Upper lobe of left lung (tissue), 4 donors: Measurements from ENCODE around the gene TMEM132E.

Experiments used
- POLR2AphosphoS5 ChIP-seq, 2 donors: sonication (generic); formaldehyde crosslinking; IDR thresholded peaks; one replicate each; pipeline ENCODE4 v1.5.1; 2017; ENCODE audit warnings: antibody characterized with exemption in 2 of 2
- TF ChIP-seq, protein P1 (sequence below), 6 experiments: fragments of 450-650 bp in 4 of 6; fragments of 200-600 bp in 2 of 6; sonication (generic) in 2 of 6; IDR thresholded peaks; one replicate each; pipeline ENCODE4 v1.5.1; 2016 to 2019; ENCODE audit warnings: antibody characterized with exemption in 6 of 6

DNA sequence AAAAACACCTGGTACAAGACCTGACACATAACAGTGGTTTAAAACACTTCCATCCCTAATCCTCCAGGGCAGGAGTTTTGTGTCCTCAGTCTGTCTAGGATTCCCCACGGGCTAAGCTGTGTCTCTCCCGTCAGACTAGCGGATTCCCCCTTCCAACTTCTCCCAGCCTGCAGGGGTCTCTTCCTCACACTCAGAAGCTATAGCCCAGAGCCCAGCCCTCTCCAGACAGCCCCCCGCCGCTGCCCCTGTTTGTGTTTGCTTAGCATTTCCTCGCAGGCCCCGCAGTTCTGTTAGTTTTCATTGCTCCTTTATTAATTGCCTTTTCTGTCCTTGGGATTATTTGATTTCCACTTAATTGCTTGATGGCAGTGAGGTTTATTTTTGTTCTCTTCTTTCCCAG, 91.2 kb downstream of the TMEM132E start:
- TF ChIP-seq, protein P1, sequence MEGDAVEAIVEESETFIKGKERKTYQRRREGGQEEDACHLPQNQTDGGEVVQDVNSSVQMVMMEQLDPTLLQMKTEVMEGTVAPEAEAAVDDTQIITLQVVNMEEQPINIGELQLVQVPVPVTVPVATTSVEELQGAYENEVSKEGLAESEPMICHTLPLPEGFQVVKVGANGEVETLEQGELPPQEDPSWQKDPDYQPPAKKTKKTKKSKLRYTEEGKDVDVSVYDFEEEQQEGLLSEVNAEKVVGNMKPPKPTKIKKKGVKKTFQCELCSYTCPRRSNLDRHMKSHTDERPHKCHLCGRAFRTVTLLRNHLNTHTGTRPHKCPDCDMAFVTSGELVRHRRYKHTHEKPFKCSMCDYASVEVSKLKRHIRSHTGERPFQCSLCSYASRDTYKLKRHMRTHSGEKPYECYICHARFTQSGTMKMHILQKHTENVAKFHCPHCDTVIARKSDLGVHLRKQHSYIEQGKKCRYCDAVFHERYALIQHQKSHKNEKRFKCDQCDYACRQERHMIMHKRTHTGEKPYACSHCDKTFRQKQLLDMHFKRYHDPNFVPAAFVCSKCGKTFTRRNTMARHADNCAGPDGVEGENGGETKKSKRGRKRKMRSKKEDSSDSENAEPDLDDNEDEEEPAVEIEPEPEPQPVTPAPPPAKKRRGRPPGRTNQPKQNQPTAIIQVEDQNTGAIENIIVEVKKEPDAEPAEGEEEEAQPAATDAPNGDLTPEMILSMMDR (IDR thresholded peaks at IDR 0.05) = no peak
- TF ChIP-seq POLR2AphosphoS5 (IDR thresholded peaks at IDR 0.05) = no peak
